OCI-LY7 (cell line): ENCODE measurements around the gene PRR4.

Experiments
- EZH2phosphoT487 ChIP-seq: fragments of 200-600 bp; sonication (generic); IDR thresholded peaks from 2 replicates; pipeline ENCODE4 v1.6.1; 2018; ENCODE audit warnings: low read depth, borderline replicate concordance, mild to moderate bottlenecking, mixed run types, antibody characterized with exemption, low read length, moderate library complexity, mixed read lengths
- TF ChIP-seq, protein P1 (sequence below): fragments of 200-600 bp; sonication (generic); conservative IDR thresholded peaks from 2 replicates; pipeline ENCODE4 v1.5.1; 2014; ENCODE audit warnings: mild to moderate bottlenecking, antibody characterized with exemption, low read length, moderate library complexity, mixed read lengths

DNA sequence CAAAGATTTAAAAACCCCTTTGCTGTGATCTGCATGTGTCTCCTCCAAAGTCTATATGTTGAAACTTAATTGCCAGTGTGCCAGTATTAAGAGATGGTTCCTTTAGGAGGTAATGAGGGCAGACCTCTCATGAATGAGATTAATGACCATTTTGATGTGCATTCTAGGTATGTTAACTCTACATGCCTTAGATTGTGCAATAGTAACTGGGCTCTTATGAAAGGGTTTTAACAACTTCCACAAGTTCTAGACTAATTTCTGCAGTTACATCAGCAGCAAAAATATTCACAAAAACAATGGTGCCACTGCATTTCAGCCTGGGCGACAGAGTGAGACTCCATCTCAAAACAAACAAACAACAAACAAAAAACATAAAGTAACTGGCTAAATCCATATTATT, 19.3 kb downstream of the PRR4 start:
- TF ChIP-seq, protein P1, sequence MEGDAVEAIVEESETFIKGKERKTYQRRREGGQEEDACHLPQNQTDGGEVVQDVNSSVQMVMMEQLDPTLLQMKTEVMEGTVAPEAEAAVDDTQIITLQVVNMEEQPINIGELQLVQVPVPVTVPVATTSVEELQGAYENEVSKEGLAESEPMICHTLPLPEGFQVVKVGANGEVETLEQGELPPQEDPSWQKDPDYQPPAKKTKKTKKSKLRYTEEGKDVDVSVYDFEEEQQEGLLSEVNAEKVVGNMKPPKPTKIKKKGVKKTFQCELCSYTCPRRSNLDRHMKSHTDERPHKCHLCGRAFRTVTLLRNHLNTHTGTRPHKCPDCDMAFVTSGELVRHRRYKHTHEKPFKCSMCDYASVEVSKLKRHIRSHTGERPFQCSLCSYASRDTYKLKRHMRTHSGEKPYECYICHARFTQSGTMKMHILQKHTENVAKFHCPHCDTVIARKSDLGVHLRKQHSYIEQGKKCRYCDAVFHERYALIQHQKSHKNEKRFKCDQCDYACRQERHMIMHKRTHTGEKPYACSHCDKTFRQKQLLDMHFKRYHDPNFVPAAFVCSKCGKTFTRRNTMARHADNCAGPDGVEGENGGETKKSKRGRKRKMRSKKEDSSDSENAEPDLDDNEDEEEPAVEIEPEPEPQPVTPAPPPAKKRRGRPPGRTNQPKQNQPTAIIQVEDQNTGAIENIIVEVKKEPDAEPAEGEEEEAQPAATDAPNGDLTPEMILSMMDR, result no peak
- TF ChIP-seq EZH2phosphoT487, result no peak
